ENCODE measurements around the gene LST1.

Gene LST1

DNA sequence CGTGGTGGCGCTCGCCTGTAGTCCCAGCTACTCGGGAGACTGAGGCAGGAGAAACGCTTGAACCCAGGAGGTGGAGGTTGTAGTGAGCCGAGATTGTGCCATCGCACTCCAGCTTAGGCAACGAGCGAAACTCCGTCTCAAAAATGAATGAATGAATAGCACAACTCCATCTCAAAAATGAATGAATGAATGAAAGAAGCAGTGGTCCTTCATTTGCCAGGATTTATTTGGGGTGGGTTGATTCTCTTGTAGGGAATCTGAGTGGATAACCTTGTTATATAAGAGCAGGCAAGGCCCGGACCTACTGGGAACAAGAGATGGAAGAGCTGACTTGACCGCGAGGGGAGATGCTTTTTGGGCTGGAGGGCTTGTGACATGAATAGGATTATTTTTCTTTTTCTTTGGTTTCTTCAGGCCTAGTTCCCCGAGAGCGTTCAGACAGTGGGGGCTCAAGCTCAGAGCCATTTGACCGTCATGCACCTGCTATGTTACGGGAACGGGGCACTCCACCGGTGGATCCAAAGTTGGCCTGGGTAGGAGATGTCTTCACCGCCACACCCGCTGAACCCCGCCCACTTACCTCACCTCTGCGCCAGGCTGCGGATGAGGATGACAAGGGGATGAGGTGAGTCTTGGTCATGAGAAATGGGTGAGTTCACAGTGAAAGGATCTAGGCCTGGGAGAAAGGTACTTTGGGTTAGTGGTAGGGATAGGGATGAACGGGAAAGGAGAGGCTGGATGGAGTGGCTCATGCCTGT lies 44.3 kb downstream of the LST1 start:
- DNase-seq (no peak), ATAC-seq (replicated peaks) (no peak)
- Mint-ChIP-seq H3K4me1 (peaks cover 16 to 50% of the 10 kb centered on the region in 2 donors), H3K9me3 (no peaks in the 10 kb centered on the region), H3K27me3 (no peaks in the 10 kb centered on the region), H3K27ac (peak overlapping the region; percentile 85), H3K4me3 (no peak overlapping the region), H3K36me3 (peaks cover 74 to 84% of the 10 kb centered on the region in 2 donors)

DNA sequence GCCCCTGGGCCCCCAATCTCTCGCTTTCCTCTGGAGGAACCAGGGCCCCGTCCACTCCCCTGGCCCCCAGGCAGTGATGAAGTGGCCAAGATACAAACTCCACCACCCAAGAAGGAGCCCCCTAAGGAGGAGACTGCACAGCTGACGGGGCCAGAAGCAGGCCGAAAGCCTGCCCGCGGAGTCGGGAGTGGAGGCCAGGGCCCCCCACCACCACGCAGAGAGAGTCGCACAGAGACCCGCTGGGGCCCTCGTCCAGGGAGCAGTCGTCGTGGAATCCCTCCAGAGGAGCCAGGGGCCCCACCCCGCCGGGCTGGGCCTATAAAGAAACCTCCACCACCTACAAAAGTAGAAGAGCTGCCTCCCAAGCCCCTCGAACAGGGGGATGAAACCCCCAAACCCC lies 45.1 kb downstream of the LST1 start:
- no peak for ATAC-seq (replicated peaks)
- Mint-ChIP-seq H3K27ac (peak overlapping the region; percentile 83), H3K9me3 (no peaks in the 10 kb centered on the region), H3K4me1 (peaks cover 18 to 46% of the 10 kb centered on the region in 2 donors), H3K4me3 (peak overlapping the region in 1 of 2 donors; percentile 38), H3K36me3 (peaks cover 69 to 82% of the 10 kb centered on the region in 2 donors), H3K27me3 (no peaks in the 10 kb centered on the region)
- no peak for DNase-seq

DNA sequence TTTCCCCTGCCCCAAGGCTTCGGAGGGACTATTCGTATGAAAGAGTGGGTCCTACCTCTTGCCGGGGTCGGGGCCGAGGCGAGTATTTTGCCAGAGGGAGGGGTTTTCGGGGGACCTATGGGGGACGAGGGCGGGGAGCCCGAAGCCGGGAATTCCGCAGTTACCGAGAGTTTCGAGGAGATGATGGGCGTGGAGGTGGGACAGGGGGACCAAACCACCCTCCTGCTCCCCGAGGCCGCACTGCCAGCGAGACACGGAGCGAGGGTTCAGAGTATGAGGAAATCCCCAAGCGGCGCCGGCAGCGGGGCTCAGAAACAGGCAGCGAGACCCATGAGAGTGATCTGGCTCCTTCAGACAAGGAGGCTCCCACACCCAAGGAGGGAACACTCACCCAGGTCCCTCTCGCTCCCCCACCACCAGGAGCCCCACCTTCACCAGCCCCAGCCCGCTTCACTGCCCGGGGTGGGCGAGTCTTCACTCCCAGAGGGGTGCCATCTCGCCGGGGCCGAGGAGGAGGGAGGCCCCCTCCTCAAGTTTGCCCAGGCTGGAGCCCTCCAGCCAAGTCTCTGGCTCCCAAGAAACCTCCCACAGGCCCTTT lies 45.7 kb downstream of the LST1 start:
- no peak for DNase-seq
- Mint-ChIP-seq H3K36me3 (peaks cover 69 to 83% of the 10 kb centered on the region in 2 donors), H3K27ac (peak overlapping the region; percentile 83), H3K4me1 (peaks cover 16 to 44% of the 10 kb centered on the region in 2 donors), H3K4me3 (no peak overlapping the region), H3K27me3 (no peaks in the 10 kb centered on the region), H3K9me3 (no peaks in the 10 kb centered on the region)
- ATAC-seq (replicated peaks) = no peak

DNA sequence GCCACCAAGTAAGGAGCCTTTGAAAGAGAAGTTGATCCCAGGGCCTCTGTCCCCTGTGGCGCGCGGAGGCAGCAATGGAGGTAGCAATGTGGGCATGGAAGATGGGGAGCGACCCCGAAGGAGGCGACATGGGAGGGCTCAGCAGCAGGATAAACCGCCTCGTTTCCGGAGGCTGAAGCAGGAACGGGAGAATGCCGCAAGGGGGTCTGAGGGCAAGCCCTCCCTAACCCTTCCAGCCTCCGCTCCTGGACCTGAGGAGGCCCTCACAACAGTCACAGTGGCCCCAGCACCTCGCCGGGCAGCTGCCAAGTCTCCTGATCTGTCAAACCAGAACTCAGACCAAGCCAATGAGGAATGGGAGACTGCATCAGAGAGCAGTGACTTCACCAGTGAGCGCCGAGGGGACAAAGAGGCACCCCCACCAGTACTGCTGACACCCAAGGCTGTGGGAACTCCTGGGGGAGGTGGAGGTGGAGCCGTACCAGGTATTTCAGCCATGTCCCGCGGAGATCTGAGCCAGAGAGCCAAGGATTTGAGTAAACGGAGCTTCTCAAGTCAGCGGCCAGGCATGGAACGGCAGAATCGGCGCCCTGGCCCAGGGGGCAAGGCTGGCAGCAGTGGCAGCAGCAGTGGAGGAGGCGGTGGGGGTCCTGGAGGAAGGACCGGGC lies 46.3 kb downstream of the LST1 start:
- peaks cover 68 to 84% of the 10 kb centered on the region in 2 donors for H3K36me3 Mint-ChIP-seq

DNA sequence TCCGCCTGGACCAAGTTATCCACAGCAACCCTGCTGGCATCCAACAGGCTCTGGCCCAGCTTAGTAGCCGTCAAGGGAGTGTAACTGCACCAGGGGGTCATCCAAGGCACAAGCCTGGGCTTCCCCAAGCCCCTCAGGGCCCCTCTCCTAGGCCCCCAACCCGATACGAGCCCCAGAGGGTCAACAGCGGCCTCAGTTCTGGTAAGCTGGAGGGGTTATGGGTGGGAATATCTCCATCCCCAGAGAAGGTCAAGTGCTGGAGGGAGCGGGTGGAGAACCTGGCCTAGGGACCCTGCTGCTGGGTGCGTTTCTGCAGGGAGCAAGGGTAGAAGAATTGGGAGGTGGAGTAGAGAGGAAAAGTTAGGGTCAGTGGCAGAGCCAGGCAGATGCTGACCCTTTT lies 47.4 kb downstream of the LST1 start:
- DNase-seq (no peak), ATAC-seq (replicated peaks) (no peak)
- H3K4me3 Mint-ChIP-seq = no peak overlapping the region
- H3K4me1 Mint-ChIP-seq = peaks cover 11 to 34% of the 10 kb centered on the region in 2 donors
- H3K9me3 Mint-ChIP-seq = no peaks in the 10 kb centered on the region
- peak overlapping the region; percentile 71 for H3K27ac Mint-ChIP-seq
- H3K27me3 Mint-ChIP-seq = no peaks in the 10 kb centered on the region
- peaks cover 59 to 79% of the 10 kb centered on the region in 2 donors for H3K36me3 Mint-ChIP-seq

More for the DNA sequence above, 46.3 kb downstream of the LST1 start:
- no peaks in the 10 kb centered on the region for H3K9me3 Mint-ChIP-seq
- no peak overlapping the region for H3K4me3 Mint-ChIP-seq
- no peak for ATAC-seq (replicated peaks)
- H3K4me1 Mint-ChIP-seq = peaks cover 14 to 42% of the 10 kb centered on the region in 2 donors
- H3K27ac Mint-ChIP-seq = peak overlapping the region; percentile 80
- no peaks in the 10 kb centered on the region for H3K27me3 Mint-ChIP-seq
- no peak for DNase-seq

DNA sequence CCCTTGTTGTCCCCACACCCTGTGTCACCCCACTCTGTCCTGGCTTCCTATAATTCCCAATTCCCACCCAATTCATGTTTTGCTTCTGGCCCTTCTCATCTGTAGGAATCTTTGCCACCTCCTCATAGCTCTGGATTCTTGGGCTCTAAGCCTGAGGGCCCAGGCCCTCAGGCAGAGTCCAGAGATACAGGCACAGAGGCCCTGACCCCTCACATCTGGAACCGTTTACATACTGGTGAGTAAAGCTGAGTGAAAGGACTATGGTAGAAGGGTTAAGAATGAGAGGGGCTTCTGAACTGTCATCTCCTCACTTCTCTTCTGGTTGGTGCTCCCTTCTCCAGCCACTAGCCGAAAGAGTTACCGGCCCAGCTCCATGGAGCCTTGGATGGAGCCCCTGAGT lies 48.1 kb downstream of the LST1 start:
- H3K27ac Mint-ChIP-seq = peak overlapping the region; percentile 84
- ATAC-seq (replicated peaks) (no peak), DNase-seq (no peak)
- no peak overlapping the region for H3K4me3 Mint-ChIP-seq
- H3K27me3 Mint-ChIP-seq = no peaks in the 10 kb centered on the region
- no peaks in the 10 kb centered on the region for H3K9me3 Mint-ChIP-seq
- peaks cover 57 to 78% of the 10 kb centered on the region in 2 donors for H3K36me3 Mint-ChIP-seq
- peaks cover 11 to 34% of the 10 kb centered on the region in 2 donors for H3K4me1 Mint-ChIP-seq

DNA sequence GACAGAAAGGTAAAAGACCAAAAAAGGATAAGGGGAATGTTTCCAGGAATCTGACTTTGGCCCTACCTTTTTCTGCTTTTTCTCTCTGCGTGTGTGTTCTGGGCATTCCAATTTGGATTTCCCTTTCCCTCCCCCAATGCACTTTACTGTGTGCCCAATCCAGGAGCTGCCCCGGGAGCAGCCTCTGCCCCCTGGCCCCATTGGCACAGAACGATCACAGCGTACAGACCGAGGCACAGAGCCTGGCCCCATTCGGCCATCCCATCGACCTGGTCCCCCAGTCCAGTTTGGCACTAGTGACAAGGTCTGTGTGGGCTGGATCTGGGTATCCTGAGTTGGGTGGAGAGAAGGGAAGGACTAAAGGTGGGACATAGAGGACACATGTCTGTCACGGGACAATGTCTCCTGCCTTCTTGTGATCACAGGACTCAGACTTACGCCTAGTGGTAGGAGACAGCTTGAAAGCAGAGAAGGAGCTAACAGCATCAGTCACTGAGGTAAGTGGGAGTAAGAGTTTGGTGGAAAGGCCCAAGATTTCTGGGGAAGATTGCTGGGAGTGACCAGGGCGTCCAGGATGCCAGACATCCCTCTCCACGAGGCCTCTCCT lies 49.0 kb downstream of the LST1 start:
- Mint-ChIP-seq H3K4me3 (no peak overlapping the region), H3K27ac (peak overlapping the region; percentile 67), H3K4me1 (peaks cover 11 to 34% of the 10 kb centered on the region in 2 donors), H3K36me3 (peaks cover 51 to 75% of the 10 kb centered on the region in 2 donors), H3K27me3 (no peaks in the 10 kb centered on the region), H3K9me3 (no peaks in the 10 kb centered on the region)
- no peak for DNase-seq
- ATAC-seq (replicated peaks) = no peak

DNA sequence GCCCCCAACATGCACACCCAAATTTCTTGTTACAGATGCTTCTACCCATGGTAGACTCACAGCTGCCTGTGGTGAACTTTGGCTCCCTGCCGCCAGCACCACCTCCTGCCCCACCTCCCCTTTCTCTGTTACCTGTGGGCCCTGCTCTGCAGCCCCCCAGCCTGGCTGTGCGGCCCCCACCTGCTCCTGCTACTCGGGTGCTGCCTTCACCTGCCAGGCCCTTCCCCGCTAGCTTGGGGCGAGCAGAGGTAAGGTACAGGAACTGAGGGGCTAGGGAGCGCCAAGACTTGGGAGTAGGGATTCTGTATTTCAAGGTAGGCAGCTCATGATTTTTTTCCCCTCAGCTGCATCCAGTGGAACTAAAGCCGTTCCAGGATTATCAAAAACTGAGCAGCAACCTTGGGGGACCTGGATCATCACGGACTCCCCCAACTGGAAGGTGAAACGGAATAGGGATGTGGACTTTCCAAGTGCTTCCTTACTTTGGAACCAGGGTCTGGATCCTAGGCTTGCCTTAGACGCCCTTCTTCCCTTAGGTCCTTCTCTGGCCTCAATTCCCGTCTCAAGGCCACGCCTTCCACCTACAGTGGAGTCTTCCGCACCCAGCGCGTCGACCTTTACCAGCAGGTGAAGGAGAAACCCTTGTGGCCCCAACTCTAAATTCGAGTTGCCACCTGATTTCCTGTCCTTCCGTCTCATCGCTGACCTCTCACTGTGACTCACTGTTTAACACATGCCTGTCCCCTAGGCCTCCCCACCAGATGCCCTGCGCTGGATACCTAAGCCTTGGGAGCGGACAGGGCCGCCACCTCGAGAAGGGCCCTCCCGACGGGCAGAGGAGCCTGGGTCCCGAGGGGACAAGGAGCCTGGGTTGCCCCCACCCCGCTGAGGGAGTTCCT lies 50.9 kb downstream of the LST1 start:
- no peaks in the 10 kb centered on the region for H3K9me3 Mint-ChIP-seq
- DNase-seq = no peak
- H3K27ac Mint-ChIP-seq = peak overlapping the region; percentile 60
- H3K36me3 Mint-ChIP-seq = peaks cover 35 to 72% of the 10 kb centered on the region in 2 donors
- peaks cover 7 to 20% of the 10 kb centered on the region in 2 donors for H3K4me1 Mint-ChIP-seq
- no peaks in the 10 kb centered on the region for H3K27me3 Mint-ChIP-seq
- no peak for ATAC-seq (replicated peaks)
- no peak overlapping the region for H3K4me3 Mint-ChIP-seq

Data from stimulated activated naive B cell treated with anti-CD40 and anti-IgM and Interleukin-4, amounts not matched to agents 10 μg/mL and 1 μg/mL and 100 μg/mL, for 72 hours (primary cell).